K562 (cell line): ENCODE data around the gene FHIT. TPM values are rescaled to one million over a fixed set of nuclear protein-coding genes. Genes with fewer than 3 reads are reported as not detected.
A peak's percentile ranks its signal among the peaks of the same experiment; 100 is the strongest.

Experiments used
- CC2D1A ChIP-seq: fragments of 450-650 bp; IDR thresholded peaks from 2 replicates; pipeline ENCODE4 v1.6.1; 2017; ENCODE audit warnings: mild to moderate bottlenecking
- CCNT2 ChIP-seq: IDR thresholded peaks from 2 replicates; pipeline ENCODE4 v1.6.1; 2011; ENCODE audit warnings: borderline replicate concordance, low read depth, mild to moderate bottlenecking, moderate library complexity, mixed read lengths, low read length; ENCODE audit not compliant: insufficient read length; ENCODE audit errors: extremely low read depth
- CHAMP1 ChIP-seq: fragments of 450-650 bp; IDR thresholded peaks from 2 replicates; pipeline ENCODE4 v1.6.1; 2016; ENCODE audit warnings: mild to moderate bottlenecking
- CREB1 ChIP-seq, 2 experiments: sonication (generic) in 1 of 2; formaldehyde crosslinking in 1 of 2; IDR thresholded peaks; 2 replicates each; pipeline versions ENCODE4 v1.6.1 to v1.8.0; 2012 to 2022; ENCODE audit warnings: inconsistent platforms in 1 of 2, mild to moderate bottlenecking in 1 of 2, missing genetic modification reagents in 1 of 2, moderate library complexity in 1 of 2
- CREM ChIP-seq: IDR thresholded peaks from 2 replicates; pipeline ENCODE4 v1.6.1; 2014; ENCODE audit warnings: antibody characterized with exemption, low read depth
- HOMEZ ChIP-seq: fragments of 250-450 bp; sonication (Bioruptor Pico); IDR thresholded peaks from 2 replicates; pipeline ENCODE4 v1.4.0; 2020; ENCODE audit warnings: mild to moderate bottlenecking, moderate library complexity
- MAFG ChIP-seq: fragments of 450-650 bp; conservative IDR thresholded peaks from 2 replicates; pipeline ENCODE4 v1.6.1; 2016; ENCODE audit warnings: missing genetic modification characterization, missing compliant biosample characterization
- PHB2 ChIP-seq: fragments of 450-650 bp; IDR thresholded peaks from 2 replicates; pipeline ENCODE4 v1.6.1; 2017; ENCODE audit warnings: low read depth
- PHF21A ChIP-seq: fragments of 450-650 bp; IDR thresholded peaks from 2 replicates; pipeline ENCODE4 v1.6.1; 2017; ENCODE audit warnings: low read depth, borderline replicate concordance
- REST ChIP-seq, 2 experiments: fragments of 450-650 bp; formaldehyde crosslinking in 1 of 2; IDR thresholded peaks; 2 replicates each; pipeline versions ENCODE4 v1.4.0 to v1.6.1; 2014 to 2020; ENCODE audit warnings: mild to moderate bottlenecking in 2 of 2, borderline replicate concordance in 1 of 2, low read depth in 1 of 2
- SOX6 ChIP-seq: fragments of 450-650 bp; IDR thresholded peaks from 2 replicates; pipeline ENCODE4 v1.6.1; 2014; ENCODE audit warnings: mild to moderate bottlenecking
- SREBF1 ChIP-seq: fragments of 150-350 bp; IDR thresholded peaks from 2 replicates; pipeline ENCODE4 v1.6.1; 2014; ENCODE audit warnings: antibody characterized with exemption, low read depth, low read length, borderline replicate concordance
- SREBF2 ChIP-seq: sonication (generic); formaldehyde crosslinking; IDR thresholded peaks from 2 replicates; pipeline ENCODE4 v1.4.0; 2020; ENCODE audit warnings: mild to moderate bottlenecking, missing genetic modification reagents
- TRIM24 ChIP-seq, 2 experiments: fragments of 450-650 bp; IDR thresholded peaks; 2 replicates each; pipeline ENCODE4 v1.6.1; 2016
- ZKSCAN8 ChIP-seq: fragments of 200-800 bp; sonication (Bioruptor generic); IDR thresholded peaks from 2 replicates; pipeline ENCODE4 v1.6.1; 2016; ENCODE audit warnings: missing genetic modification characterization, missing compliant biosample characterization
- ZNF146 ChIP-seq: IDR thresholded peaks from one replicate; pipeline ENCODE4 v1.6.1; 2018; ENCODE audit warnings: missing compliant biosample characterization; ENCODE audit not compliant: unreplicated experiment
- ZNF551 ChIP-seq: fragments of 250-450 bp; sonication (Bioruptor Pico); IDR thresholded peaks from 2 replicates; pipeline ENCODE4 v1.5.0; 2021; ENCODE audit warnings: mild to moderate bottlenecking, moderate library complexity
- ZNF717 ChIP-seq: fragments of 250-450 bp; sonication (Bioruptor Pico); IDR thresholded peaks from 2 replicates; pipeline ENCODE4 v1.5.0; 2021
- polyA plus RNA-seq, 8 experiments: library from polyadenylated mRNA; depleted of rRNA in 4 of 8; stranded (reverse) in 5 of 8; unstranded in 3 of 8; fragments of >200 nt; fragmentation: Nextera tagmentation in 2 of 8; fragmentation: Illumina TruSeq in 1 of 8; extraction: Ambion mirVana in 2 of 8; extraction: Trizol in 1 of 8; gene quantifications; 2 replicates each; pipeline versions ENCODE4 v1.2.1 to v1.2.3, GENCODE V29; 2011 to 2014; ENCODE audit warnings: inconsistent platforms in 1 of 8, missing spikeins in 1 of 8
- total RNA-seq, 7 experiments: library from RNA; depleted of rRNA in 6 of 7; stranded (reverse); fragments of >200 nt in 6 of 7; fragmentation: Illumina TruSeq in 2 of 7; extraction: Trizol in 2 of 7; gene quantifications; 2 replicates each; pipeline versions ENCODE4 v1.2.1 to v1.2.3, GENCODE V29; 2011 to 2021; ENCODE audit warnings: low replicate concordance in 1 of 7

Gene FHIT
- total and polyA plus RNA-seq, 9 of the 15 experiments (the other 6 are each of a cell fraction or from before 2014, with no cell fraction given) = 1.7 to 9.1 (median 4.3) TPM

GRCh38 chr3:60269377-60269776 lies 981.9 kb downstream of the FHIT start (continued):
- TF ChIP-seq REST (IDR thresholded peaks at IDR 0.05; ENCODE audit: borderline replicate concordance) (no peak), REST (CRISPR knock-in tag; IDR thresholded peaks at IDR 0.05; ENCODE audit: low read depth) (no peak), ZKSCAN8 (CRISPR knock-in tag) (peak; percentile 31; the same call in 1 of the 2 replicates), CHAMP1 (peak; percentile 72), SREBF2 (CRISPR knock-in tag) (no peak), CCNT2 (peak; percentile 53), TRIM24 (IDR thresholded peaks at IDR 0.05) (peak; percentile 76 to 85; a peak in 3 of 4 replicates), CC2D1A (peak; percentile 41; the same call in 1 of the 2 replicates), CREB1 (IDR thresholded peaks at IDR 0.05) (peak; percentile 39; the same call in 1 of the 2 replicates), CREB1 (CRISPR knock-in tag; IDR thresholded peaks at IDR 0.05) (no peak), SREBF1 (no peak), MAFG (no peak), ZNF717 (CRISPR knock-in tag) (no peak), HOMEZ (CRISPR knock-in tag) (no peak), SOX6 (peak; percentile 66), ZNF551 (CRISPR knock-in tag) (no peak), PHF21A (no peak), ZNF146 (CRISPR knock-in tag) (no peak), CREM (peak; percentile 33; the same call in 1 of the 2 replicates), PHB2 (peak; percentile 41; the same call in 1 of the 2 replicates)
